Fibroblast of pulmonary artery (primary cell): ENCODE measurements around the gene ZMIZ2.
"Not testable (repeated sequence)": the region's sequence is repeated elsewhere in the genome, so short reads cannot be mapped to it uniquely, and the experiment has no call there.

Source experiments
- DNase-seq: peaks from one replicate; pipeline ENCODE4 v3.0.0-alpha.2; 2010; ENCODE audit warnings: low read depth
- H3K4me3 ChIP-seq: replicated peaks from 2 replicates; pipeline ENCODE4 v1.5.1; 2011; ENCODE audit warnings: low read depth, mild to moderate bottlenecking, control low read depth, low read length, moderate library complexity
- CTCF ChIP-seq: IDR thresholded peaks from 2 replicates; pipeline ENCODE4 v1.5.1; 2011; ENCODE audit warnings: mild to moderate bottlenecking, control low read depth, low read length, inconsistent platforms; ENCODE audit errors: missing control alignments

ZMIZ2 gene

GRCh38 chr7:44775383-44776107, 26.9 kb downstream of the ZMIZ2 start:
- DNase-seq, result no peak
- TF ChIP-seq CTCF, result no peak
- no peak overlapping the region for H3K4me3 ChIP-seq

- TF ChIP-seq CTCF, result no peak
- DNase-seq, result no peak
Observed at GRCh38 chr7:44776211-44776610, 27.6 kb downstream of the ZMIZ2 start.

GRCh38 chr7:44782460-44782859, 33.8 kb downstream of the ZMIZ2 start:
- TF ChIP-seq CTCF, result no peak
- DNase-seq, result no peak
- H3K4me3 ChIP-seq, result no peak overlapping the region

More at GRCh38 chr7:44776211-44776610, 27.6 kb downstream of the ZMIZ2 start:
- H3K4me3 ChIP-seq, result no peak overlapping the region

- DNase-seq, result no peak
- no peak for TF ChIP-seq CTCF
- no peak overlapping the region for H3K4me3 ChIP-seq
Observed at GRCh38 chr7:44783407-44783806, 34.8 kb downstream of the ZMIZ2 start.

- no peak for DNase-seq
- no peak overlapping the region for H3K4me3 ChIP-seq
- TF ChIP-seq CTCF, result no peak
Observed at GRCh38 chr7:44784364-44784763, 35.7 kb downstream of the ZMIZ2 start.

- not testable (repeated sequence) for DNase-seq
Observed at GRCh38 chr7:44785218-44785617, 36.6 kb downstream of the ZMIZ2 start.

GRCh38 chr7:44787041-44787440, 38.4 kb downstream of the ZMIZ2 start:
- H3K4me3 ChIP-seq, result no peak overlapping the region
- no peak for DNase-seq
- TF ChIP-seq CTCF, result no peak

More at GRCh38 chr7:44785218-44785617, 36.6 kb downstream of the ZMIZ2 start:
- H3K4me3 ChIP-seq, result not testable (repeated sequence)
